ENCODE measurements around the gene DDRGK1.
"Not testable (repeated sequence)": the region's sequence is repeated elsewhere in the genome, so short reads cannot be mapped to it uniquely, and the experiment has no call there.

DDRGK1 gene

DNA sequence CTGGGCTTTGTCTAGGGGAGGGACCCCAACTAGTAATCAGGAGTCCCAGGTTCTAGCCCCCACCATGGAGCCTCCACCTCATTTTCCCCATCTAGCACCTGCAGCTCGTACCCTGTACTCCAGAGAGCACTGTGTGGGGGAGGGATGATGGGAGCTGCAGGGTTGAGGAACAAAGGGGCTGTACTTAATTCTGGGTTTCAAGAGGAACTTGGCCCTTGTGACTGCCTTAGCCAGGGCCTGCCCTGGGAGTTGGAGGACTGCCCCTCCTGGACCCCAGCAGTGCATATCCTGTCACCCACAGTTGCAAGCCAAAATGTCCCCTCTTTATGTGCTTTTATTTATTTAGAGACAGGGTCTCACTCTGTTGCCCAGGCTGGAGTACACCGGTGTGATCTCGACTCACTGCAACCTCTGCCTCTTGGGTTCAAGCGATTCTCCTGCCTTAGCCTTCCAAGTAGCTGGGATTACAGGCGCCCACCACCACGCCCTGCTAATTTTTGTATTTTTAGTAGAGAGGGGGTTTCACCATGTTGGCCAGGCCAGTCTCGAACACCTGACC is 11.0 kb upstream of the DDRGK1 start:
- DNase-seq (ENCODE audit: low read depth in 2 of 2) = not testable (repeated sequence)

DNA sequence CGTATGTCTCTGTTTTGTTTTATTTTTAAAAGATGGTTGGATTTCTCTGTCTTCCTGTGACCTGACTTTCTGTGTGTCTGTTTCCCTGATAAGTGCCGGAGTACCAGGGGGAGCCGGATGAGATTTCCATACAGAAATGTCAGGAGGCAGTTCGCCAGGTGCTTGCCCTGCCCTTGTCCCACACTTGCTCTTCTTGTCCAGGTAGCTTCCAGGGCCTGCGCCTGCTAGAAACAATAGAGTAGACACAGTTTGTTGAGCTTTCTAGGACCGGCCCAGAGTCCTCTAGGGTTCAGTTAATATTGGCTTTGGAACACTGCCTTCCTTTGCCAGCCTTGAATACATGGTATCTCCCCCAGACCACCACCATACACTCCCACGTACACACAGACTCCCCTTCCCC is 8.7 kb upstream of the DDRGK1 start:
- no peak for DNase-seq (ENCODE audit: low read depth in 2 of 2)

GRCh38 chr20:3210346-3210745 is 5.9 kb upstream of the DDRGK1 start:
- no peak for DNase-seq (ENCODE audit: low read depth in 2 of 2)

DNA sequence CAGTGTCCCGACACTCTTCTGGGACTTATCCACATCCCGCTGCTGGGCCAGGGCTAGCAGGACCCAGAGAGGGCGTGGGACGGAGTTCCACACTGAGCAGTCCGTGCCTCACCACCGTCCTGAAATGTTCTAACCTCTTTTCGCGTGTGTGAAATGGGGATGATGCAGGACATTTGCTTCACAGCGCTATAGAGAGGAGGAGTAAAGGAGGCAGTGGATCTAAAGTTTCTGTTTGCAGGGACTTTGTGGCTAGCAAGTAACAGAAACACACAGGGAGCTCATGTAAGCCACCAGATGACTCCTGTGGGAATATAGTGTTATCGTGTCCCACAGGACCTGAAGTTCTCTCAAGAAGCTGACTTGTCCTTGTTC is 5.5 kb upstream of the DDRGK1 start:
- no peak for DNase-seq (ENCODE audit: low read depth in 2 of 2)

DNA sequence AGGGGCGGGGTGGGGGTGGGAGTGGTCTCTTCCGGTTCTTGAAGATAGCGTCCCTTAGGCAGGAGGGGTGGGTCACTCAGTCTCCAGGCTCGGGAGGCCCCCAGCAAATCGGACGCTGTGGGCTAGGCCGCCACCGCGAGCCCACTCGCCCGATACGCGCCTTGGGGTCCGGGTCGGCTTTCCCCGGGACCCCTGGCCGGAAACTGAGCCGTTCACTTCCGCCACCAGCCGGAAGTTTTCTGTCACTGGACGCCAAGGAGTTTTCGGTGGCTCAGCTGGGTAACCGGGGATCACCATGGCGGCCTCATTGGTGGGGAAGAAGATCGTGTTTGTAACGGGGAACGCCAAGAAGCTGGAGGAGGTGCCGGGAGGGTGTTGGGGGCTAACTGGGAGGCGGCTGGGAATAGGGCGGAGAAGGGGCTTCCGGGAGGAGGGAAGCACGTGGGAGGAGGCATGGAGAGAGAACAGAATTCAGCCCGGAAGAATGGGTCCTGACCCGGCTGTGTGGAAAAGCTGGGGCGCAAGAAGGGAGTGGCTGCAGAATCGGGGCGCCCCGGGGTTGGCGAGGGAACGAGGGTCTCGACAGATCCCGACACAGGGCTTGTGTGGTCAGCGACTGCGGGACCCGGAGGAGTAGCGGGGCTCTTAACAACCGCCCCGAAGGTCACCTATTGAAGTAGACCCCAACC is 4.9 kb upstream of the DDRGK1 start, which contains the start of gene ITPA:
TSS of gene ITPA (plus strand) at position 242 of the 689 bp plus-strand sequence. CDS start at position 296, 54 bp downstream.
- peak; percentile 50 to 59 for DNase-seq (ENCODE audit: low read depth in 2 of 2)

DNA sequence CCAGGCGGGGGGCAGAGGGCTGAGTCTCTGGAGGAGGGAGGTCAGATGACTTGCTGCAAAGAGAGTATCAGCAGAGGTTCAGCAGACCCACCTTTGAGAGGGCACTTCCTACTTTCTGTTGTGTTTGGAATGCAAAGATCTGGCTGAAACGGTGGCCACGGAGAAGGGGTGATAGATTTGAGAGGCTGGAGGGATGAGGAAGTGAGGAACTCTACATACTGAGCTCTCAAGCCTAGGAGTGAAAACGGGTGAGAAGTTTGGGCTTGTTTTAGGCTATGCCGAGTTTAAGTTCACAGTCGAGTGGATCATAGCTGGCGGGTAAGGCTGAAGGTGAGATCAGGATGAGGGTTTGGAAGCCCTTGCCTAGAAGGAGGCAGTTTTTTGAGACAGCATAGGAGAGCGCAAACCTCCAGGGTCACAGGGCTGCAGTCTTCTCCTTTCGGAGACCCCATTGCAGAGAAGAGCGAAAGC is 4.3 kb upstream of the DDRGK1 start:
- no peak for DNase-seq (ENCODE audit: low read depth in 2 of 2)

DNA sequence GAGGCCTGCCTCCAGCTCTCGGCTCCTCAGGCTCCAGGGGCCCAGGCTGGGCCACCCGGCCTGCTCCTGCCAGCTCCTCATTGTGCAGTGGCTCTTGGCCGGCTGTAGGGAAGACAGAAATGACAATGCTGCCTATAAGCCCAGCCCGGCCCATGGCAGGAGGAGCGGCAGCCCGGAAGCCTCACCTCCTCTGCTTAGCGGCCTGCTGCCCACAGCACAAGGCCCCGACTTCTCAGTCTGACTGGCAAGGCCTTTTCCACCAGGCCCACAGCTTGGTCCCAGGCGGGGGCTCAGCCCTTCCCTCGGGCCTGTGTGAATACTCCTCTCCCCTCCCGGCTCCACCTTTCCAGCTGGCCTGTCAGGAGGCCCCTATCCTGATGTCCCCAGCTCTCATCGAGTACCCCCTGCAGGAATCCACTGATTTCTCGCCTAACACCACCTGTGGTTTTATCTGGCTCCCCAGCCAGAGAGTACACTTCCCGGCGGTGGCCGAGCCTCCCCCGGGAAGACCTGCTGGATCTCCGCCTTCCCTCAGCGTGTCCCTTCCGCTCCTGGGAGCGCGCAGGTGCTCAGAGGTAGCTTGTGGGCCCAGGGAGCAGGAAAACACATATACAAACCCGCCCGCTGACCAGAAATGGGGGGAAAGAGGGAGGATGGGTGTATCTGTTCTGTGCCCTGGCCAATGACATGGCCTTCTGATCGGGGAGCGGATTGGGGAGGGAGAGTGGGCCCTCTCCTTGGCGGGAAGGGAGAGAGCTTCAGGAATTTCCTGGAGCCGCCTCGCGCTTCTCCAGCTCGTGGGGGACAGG is 963 bp downstream of the DDRGK1 start:
- DNase-seq (ENCODE audit: low read depth in 2 of 2) = peak in 1 of 2 donors; percentile 38

- no peak for DNase-seq (ENCODE audit: low read depth in 2 of 2)
Observed at GRCh38 chr20:3202965-3203314, 1.5 kb downstream of the DDRGK1 start.

DNA sequence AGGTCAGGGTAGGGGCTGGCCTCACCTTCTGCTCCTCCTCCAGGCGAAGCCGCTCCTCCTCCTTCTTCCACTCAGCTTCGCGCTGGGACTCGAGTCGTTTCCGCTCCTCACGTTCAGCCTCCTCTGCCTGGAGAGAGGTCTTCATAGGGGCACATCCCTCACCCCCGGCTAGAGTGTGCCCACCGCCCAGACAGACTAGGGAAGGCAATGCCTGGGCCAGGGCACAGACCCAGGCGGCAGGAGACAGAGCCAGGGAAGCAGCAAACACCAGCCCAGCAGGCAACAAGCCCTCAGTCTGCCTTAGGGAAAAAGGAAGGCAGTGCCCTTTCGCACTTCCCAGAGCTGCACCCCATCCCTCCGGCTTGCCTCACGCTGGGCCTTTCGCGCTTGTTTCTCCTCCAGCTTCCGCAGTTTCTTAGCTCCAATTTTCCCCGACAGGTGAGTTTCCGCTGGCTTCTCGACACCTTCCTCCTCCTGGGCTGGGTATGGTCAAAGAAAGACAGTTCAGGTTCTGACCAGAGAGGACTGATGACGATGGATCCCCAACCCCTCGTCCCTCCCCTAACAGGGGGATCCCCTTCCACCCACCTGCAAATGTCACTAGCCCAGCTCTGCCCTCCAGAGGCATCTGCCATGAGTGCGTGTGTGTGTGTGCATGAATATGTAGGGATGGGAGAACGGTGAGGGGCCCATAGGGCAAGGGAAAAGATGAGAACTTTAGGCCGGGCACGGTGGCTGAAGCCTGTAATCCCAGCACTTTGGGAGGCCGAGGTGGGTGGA is 4.3 kb downstream of the DDRGK1 start:
- no peak for DNase-seq (ENCODE audit: low read depth in 2 of 2)

- DNase-seq (ENCODE audit: low read depth in 2 of 2) = no peak
Observed at GRCh38 chr20:3199206-3199605, 5.3 kb downstream of the DDRGK1 start.

GRCh38 chr20:3195590-3196237 is 8.8 kb downstream of the DDRGK1 start:
- DNase-seq (ENCODE audit: low read depth in 2 of 2) = no peak

DNA sequence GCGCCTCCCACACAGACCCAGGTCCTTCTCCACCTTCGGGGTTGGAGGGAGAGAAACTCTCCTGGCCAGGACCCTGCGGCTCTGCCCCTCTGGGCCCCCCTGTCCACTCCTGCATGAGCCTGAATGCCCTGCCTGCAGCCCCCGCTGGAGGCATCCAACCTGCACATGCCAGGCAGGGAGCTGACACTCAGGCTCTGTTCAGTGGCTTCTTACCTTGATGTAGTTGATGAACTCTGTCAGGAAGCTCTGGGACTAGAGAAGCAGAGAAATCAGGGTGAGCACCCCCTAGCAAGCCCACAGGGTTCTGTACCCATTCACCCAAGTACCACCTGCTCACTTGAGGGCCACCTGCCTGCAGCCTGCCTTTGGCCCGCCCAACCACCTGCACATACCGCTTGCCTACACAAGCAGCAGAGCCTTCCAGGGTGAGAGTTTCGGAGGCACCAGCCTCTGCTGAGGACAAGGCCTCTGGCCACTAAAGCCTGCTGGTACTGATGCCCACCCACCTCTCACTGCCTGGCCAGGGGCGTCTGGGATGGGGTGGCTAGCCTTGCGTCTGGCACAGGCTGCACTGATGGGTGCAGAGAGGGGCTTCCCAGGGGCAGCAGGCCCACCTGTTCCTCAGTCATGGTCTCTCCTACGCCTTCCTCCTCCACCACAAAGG is 9.7 kb downstream of the DDRGK1 start:
- DNase-seq (ENCODE audit: low read depth in 2 of 2) = no peak

- DNase-seq (ENCODE audit: low read depth in 2 of 2) = no peak
Observed at GRCh38 chr20:3193806-3194616, 10.5 kb downstream of the DDRGK1 start.

GRCh38 chr20:3192226-3193015 is 12.1 kb downstream of the DDRGK1 start:
- DNase-seq (ENCODE audit: low read depth in 2 of 2) = no peak

- DNase-seq (ENCODE audit: low read depth in 2 of 2) = no peak
Observed at GRCh38 chr20:3190681-3191111, 13.8 kb downstream of the DDRGK1 start.

GRCh38 chr20:3189561-3190131 is 14.8 kb downstream of the DDRGK1 start:
- DNase-seq (ENCODE audit: low read depth in 2 of 2) = no peak

DNA sequence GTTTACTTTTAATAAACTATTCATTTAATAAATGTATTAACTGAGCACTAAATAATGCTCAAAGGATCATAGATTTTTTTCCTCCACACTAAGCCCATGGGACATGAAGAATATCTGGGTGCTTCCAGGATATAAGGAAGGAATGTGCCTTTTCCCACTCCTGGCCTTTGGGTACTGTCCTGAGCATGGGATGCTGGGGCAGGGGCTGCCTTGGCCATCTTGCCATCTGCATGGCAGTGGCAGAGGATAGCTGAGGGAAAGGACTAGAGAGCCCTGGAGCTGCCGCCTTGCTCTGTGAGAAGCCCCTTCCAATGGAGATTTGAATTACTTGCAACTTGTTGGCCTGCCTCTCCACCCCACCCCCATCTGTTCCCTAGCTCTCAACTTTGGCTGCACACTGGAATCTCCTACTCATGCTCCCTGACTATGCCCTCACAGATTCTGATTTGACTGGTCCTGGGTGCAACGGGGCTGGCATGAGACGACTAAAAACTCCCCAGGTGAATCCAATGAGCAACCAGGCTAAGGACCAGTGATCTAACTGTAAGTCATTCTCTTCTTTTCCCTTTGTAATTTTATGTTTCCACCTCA is 15.6 kb downstream of the DDRGK1 start:
- no peak for DNase-seq (ENCODE audit: low read depth in 2 of 2)

GRCh38 chr20:3187861-3188260 is 16.6 kb downstream of the DDRGK1 start:
- not testable (repeated sequence) for DNase-seq (ENCODE audit: low read depth in 2 of 2)
